WTC11 (cell line): Measurements from ENCODE around the gene NCOA1.

Experiments used
- CTCF ChIP-seq: fragments of 200-600 bp; IDR thresholded peaks from 2 replicates; pipeline ENCODE4 v1.8.0; 2022; ENCODE audit warnings: antibody characterized with exemption
- ELF4 ChIP-seq: sonication (generic); formaldehyde crosslinking; IDR thresholded peaks from 2 replicates; pipeline ENCODE4 v1.8.1; 2022; ENCODE audit warnings: low read depth, mild to moderate bottlenecking, moderate library complexity, missing genetic modification reagents
- FOXP1 ChIP-seq: sonication (generic); formaldehyde crosslinking; IDR thresholded peaks from 2 replicates; pipeline ENCODE4 v1.8.0; 2022; ENCODE audit warnings: missing genetic modification reagents, mild to moderate bottlenecking, moderate library complexity, borderline replicate concordance
- HMGXB4 ChIP-seq: sonication (generic); formaldehyde crosslinking; IDR thresholded peaks from 2 replicates; pipeline ENCODE4 v1.8.1; 2023; ENCODE audit warnings: mild to moderate bottlenecking, moderate library complexity, missing genetic modification reagents
- JAZF1 ChIP-seq: fragments of 250-450 bp; sonication (Bioruptor Pico); IDR thresholded peaks from 2 replicates; pipeline ENCODE4 v1.9.0; 2021; ENCODE audit warnings: moderate library complexity, mild to moderate bottlenecking, inconsistent platforms
- MYBL2 ChIP-seq: sonication (generic); formaldehyde crosslinking; IDR thresholded peaks from 2 replicates; pipeline ENCODE4 v1.8.1; 2023; ENCODE audit warnings: mild to moderate bottlenecking, moderate library complexity, missing genetic modification reagents
- NR2C2 ChIP-seq: sonication (generic); formaldehyde crosslinking; IDR thresholded peaks from 2 replicates; pipeline ENCODE4 v1.8.0; 2022; ENCODE audit warnings: mild to moderate bottlenecking, missing genetic modification reagents
- SMAD3 ChIP-seq: sonication (generic); formaldehyde crosslinking; IDR thresholded peaks from 2 replicates; pipeline ENCODE4 v1.8.0; 2022; ENCODE audit warnings: missing genetic modification reagents, mild to moderate bottlenecking, borderline replicate concordance
- SP1 ChIP-seq: sonication (generic); formaldehyde crosslinking; conservative IDR thresholded peaks from 2 replicates; pipeline ENCODE4 v1.8.1; 2022; ENCODE audit warnings: missing genetic modification reagents
- ZBTB21 ChIP-seq: sonication (generic); formaldehyde crosslinking; IDR thresholded peaks from 2 replicates; pipeline ENCODE4 v1.8.1; 2023; ENCODE audit warnings: mild to moderate bottlenecking, missing genetic modification reagents, borderline replicate concordance
- TF ChIP-seq, protein P1 (sequence below): sonication (generic); formaldehyde crosslinking; conservative IDR thresholded peaks from 2 replicates; pipeline ENCODE4 v1.8.1; 2023; ENCODE audit warnings: mild to moderate bottlenecking, low read depth, missing genetic modification reagents, moderate library complexity
- TF ChIP-seq, protein P2 (sequence below): sonication (generic); formaldehyde crosslinking; IDR thresholded peaks from 2 replicates; pipeline ENCODE4 v1.8.1; 2022; ENCODE audit warnings: mild to moderate bottlenecking, missing genetic modification reagents, moderate library complexity, borderline replicate concordance

GRCh38 chr2:24566630-24567029 lies 75.6 kb downstream of the NCOA1 start:
- TF ChIP-seq ZBTB21 (CRISPR knock-in tag) (no peak), NR2C2 (CRISPR knock-in tag) (no peak), CTCF (no peak), FOXP1 (CRISPR knock-in tag) (no peak), HMGXB4 (CRISPR knock-in tag) (no peak), ELF4 (CRISPR knock-in tag) (no peak), MYBL2 (CRISPR knock-in tag) (no peak), SP1 (CRISPR knock-in tag) (no peak), SMAD3 (no peak), JAZF1 (no peak)
- TF ChIP-seq, protein P1, sequence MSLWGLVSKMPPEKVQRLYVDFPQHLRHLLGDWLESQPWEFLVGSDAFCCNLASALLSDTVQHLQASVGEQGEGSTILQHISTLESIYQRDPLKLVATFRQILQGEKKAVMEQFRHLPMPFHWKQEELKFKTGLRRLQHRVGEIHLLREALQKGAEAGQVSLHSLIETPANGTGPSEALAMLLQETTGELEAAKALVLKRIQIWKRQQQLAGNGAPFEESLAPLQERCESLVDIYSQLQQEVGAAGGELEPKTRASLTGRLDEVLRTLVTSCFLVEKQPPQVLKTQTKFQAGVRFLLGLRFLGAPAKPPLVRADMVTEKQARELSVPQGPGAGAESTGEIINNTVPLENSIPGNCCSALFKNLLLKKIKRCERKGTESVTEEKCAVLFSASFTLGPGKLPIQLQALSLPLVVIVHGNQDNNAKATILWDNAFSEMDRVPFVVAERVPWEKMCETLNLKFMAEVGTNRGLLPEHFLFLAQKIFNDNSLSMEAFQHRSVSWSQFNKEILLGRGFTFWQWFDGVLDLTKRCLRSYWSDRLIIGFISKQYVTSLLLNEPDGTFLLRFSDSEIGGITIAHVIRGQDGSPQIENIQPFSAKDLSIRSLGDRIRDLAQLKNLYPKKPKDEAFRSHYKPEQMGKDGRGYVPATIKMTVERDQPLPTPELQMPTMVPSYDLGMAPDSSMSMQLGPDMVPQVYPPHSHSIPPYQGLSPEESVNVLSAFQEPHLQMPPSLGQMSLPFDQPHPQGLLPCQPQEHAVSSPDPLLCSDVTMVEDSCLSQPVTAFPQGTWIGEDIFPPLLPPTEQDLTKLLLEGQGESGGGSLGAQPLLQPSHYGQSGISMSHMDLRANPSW (CRISPR knock-in tag) = no peak
- TF ChIP-seq, protein P2, sequence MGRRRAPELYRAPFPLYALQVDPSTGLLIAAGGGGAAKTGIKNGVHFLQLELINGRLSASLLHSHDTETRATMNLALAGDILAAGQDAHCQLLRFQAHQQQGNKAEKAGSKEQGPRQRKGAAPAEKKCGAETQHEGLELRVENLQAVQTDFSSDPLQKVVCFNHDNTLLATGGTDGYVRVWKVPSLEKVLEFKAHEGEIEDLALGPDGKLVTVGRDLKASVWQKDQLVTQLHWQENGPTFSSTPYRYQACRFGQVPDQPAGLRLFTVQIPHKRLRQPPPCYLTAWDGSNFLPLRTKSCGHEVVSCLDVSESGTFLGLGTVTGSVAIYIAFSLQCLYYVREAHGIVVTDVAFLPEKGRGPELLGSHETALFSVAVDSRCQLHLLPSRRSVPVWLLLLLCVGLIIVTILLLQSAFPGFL (CRISPR knock-in tag) = no peak
